HAP-1 (cell line): ENCODE measurements around the gene DNAJC8.

Experiments
- DNase-seq, 2 experiments: peaks; one replicate each; pipeline ENCODE4 v3.0.0-alpha.2; 2016 to 2020; ENCODE audit warnings: low spot score in 2 of 2
- H3K27me3 ChIP-seq: fragments of 250-450 bp; sonication (Bioruptor Pico); 2 replicates; pipeline ENCODE4 v1.5.1; 2020; ENCODE audit warnings: low read depth, mild to moderate bottlenecking, moderate library complexity
- H3K36me3 ChIP-seq: fragments of 250-450 bp; sonication (Bioruptor Pico); replicated peaks from 2 replicates; pipeline ENCODE4 v1.5.1; 2020; ENCODE audit warnings: mild to moderate bottlenecking
- H3K4me1 ChIP-seq: fragments of 250-450 bp; sonication (Bioruptor Pico); 2 replicates; pipeline ENCODE4 v1.5.1; 2020; ENCODE audit warnings: mild to moderate bottlenecking
- H3K4me3 ChIP-seq: fragments of 250-450 bp; sonication (Bioruptor Pico); 2 replicates; pipeline ENCODE4 v1.5.1; 2020; ENCODE audit warnings: mild to moderate bottlenecking, moderate library complexity
- H3K9me3 ChIP-seq: fragments of 250-450 bp; sonication (Bioruptor Pico); 2 replicates; pipeline ENCODE4 v1.5.1; 2020; ENCODE audit warnings: mild to moderate bottlenecking, moderate library complexity
- in situ Hi-C: fragments of 300-500 bp; cut with MboI; formaldehyde crosslinking; loops from 3 replicates; pipeline ENCODE4 v1.14.3; 2020; ENCODE audit warnings: low sequenced_read_pairs, inconsistent platforms, mixed read lengths

Gene DNAJC8

DNA sequence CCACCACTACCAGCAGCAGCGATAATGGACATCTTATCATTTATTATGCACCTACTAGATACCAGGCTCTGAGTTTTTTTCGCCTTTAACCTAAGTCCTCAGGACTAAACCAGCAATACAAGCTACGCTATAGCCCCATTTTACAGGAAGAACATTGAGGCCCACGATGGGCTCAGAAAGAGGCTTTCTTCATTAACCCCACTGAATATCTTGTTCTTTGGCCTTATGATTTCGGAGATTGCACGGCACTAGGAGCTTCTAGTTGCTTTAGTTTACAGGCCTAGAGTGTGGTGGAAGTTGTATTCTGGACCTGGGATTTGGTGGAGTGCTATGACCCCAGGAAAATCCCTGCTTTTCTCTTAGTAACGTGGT lies 28.0 kb upstream of the DNAJC8 start:
- no peaks in the 10 kb centered on the region for H3K9me3 ChIP-seq
- peaks cover 14% of the 10 kb centered on the region for H3K4me1 ChIP-seq
- DNase-seq: no peak
- peak overlapping the region; percentile 100 for H3K4me3 ChIP-seq
- H3K36me3 ChIP-seq: peaks cover 5% of the 10 kb centered on the region
- H3K27me3 ChIP-seq: no peaks in the 10 kb centered on the region
- in situ Hi-C loops: no loop called here

DNA sequence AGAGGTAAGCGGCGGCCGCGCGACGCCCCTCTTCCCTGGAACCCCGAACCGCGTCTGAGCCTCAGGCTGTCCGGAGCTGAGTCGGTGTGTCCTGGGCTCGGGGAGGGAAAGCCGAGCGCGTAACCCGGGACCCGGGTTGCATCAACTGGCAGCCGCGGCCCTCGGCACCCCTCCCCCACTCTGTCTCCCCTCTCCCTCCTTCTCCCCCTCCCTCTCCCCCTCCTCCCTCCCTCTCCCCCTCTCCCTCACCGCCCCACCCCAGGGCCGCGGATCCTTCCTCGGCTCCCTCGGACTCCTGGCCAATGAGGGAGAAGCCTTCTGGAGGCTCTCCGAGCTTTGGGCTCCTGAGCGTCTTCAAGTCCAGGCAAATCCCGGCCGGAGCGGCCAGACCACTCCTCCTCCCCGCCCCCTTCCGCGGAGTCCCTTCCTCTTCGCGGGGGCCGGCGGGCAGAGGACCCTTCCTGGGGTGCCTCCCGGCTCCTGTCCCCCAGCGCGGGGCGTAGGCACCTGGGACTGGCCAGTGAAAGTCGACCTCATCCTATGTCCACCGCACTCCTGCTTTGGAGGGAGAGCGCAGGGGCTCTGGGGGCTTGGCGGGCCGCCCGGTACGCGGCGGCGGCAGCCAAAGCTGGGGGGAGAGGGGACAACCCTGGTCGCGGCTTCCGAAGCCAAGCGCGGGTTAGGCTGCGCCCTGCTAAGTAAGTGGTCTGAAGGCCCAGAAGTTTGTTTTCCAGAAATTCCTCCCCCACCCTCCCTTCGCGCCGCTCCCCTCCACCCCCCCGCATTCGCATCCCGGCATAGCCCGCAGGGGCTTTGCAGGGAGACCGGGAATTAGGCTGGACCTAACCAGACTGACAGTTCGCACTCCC lies 27.3 kb upstream of the DNAJC8 start:
- DNase-seq: peak; percentile 84 to 92

GRCh38 chr1:28259252-28259933 lies 26.6 kb upstream of the DNAJC8 start, which contains the start of gene SESN2:
Gene SESN2 (plus strand): TSS chr1:28259518. CDS start chr1:28259848, 330 bp downstream.
- peak; percentile 94 to 99 for DNase-seq
- Histone ChIP-seq H3K27me3 (no peaks in the 10 kb centered on the region), H3K4me3 (peak within 1 kb of the TSS; percentile 100), H3K36me3 (peaks cover 5% of the 10 kb centered on the region), H3K9me3 (no peaks in the 10 kb centered on the region), H3K4me1 (peaks cover 12% of the 10 kb centered on the region)
- in situ Hi-C loops: loop anchor here (10.0 kb wide), 1 partner anchor 255 kb away; no protein-coding TSS in a partner anchor

More for the DNA sequence above, 27.3 kb upstream of the DNAJC8 start:
- Histone ChIP-seq H3K9me3 (no peaks in the 10 kb centered on the region), H3K36me3 (peaks cover 5% of the 10 kb centered on the region), H3K27me3 (no peaks in the 10 kb centered on the region), H3K4me3 (peak overlapping the region; percentile 100), H3K4me1 (peaks cover 12% of the 10 kb centered on the region)
- in situ Hi-C loops: loop anchor here (10.0 kb wide), 1 partner anchor 255 kb away; no protein-coding TSS in a partner anchor

DNA sequence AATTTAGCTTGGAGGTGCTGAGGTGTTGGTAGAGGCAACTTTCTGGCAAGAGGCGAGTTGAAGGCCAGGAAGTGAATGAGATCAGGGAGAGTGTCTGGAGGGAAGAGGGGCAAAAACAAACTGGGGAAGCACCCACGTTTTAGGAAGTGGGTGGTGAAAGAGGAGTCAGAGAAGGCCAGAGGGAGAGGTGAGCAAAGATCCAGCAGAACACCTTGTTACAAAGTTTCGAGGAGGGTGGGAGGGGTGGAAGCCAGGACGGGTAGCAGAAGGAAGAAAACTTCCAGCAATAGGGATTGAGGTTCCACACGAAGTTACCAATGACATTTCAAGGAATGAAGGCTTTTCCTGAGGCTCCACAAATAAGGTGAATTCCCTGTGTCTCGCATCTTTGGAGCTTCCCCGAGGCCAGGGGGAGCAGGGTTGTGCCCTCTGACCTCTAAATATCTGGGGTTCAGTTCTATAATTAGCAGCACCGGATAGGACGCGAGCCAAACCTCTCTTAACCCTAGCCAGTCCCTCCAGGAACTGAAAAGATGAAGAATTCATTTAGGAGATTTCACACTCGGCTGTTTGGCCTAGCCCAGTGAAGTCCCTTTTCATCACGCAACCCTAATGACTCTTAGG lies 25.9 kb upstream of the DNAJC8 start:
- Histone ChIP-seq H3K27me3 (no peaks in the 10 kb centered on the region), H3K4me1 (peaks cover 12% of the 10 kb centered on the region), H3K36me3 (peaks cover 5% of the 10 kb centered on the region), H3K9me3 (no peaks in the 10 kb centered on the region), H3K4me3 (peak overlapping the region; percentile 100)
- in situ Hi-C loops: loop anchor here (10.0 kb wide), 1 partner anchor 256 kb away; no protein-coding TSS in a partner anchor
- no peak for DNase-seq

DNA sequence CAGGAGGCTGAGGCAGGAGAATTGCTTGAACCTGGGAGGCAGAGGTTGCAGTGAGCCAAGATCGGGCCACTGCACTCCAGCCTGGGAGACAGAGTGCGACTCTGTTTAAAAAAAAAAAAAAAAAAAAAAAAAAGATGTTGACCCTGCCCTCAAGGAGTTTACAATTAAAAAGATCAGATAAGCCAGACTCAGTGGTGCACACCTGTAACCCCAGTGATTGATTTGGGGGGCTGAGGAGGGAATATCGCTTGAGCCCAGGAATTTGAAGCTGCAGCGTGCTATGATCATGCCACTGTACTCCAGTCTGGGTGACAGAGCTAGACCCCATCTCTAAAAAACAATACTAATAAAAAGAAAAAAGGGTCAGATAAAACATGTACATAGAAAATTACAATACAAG lies 24.9 kb upstream of the DNAJC8 start:
- Histone ChIP-seq H3K27me3 (no peaks in the 10 kb centered on the region), H3K36me3 (peaks cover 5% of the 10 kb centered on the region), H3K4me1 (peaks cover 12% of the 10 kb centered on the region), H3K4me3 (no peak overlapping the region), H3K9me3 (no peaks in the 10 kb centered on the region)
- in situ Hi-C loops: loop anchor here (10.0 kb wide), 1 partner anchor 257 kb away; no protein-coding TSS in a partner anchor
- DNase-seq: no peak

DNA sequence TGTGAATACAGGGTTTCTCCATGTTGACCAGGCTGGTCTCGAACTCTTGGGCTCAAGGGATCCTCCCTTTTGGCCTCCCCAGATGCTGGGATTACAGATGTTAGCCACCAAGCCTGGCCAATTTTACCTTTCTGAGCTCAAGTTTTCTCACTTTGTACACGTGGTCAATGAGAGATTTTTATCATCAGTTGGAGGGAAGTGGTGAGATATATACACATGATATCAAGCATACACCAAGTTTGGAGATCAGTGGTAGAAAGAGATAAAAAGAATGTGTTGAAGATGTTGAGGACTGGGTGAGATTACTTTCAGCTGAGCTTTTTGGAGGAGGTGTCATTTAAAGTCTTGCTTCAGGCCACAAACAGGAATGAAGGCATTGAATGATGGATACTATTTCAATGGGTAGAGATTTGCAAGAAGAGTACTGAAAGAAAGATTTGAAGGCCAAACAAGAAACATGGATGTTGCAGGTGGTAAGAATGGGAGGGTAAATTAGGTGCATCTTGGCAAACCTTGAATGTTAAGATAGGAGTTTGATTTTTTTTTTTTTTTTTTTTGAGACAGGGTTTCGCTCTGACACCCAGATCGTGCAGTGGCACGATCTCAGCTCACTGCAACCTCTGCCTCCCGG lies 23.5 kb upstream of the DNAJC8 start:
- Histone ChIP-seq H3K27me3 (no peaks in the 10 kb centered on the region), H3K9me3 (no peaks in the 10 kb centered on the region), H3K36me3 (peaks cover 5% of the 10 kb centered on the region), H3K4me1 (peaks cover 11% of the 10 kb centered on the region), H3K4me3 (no peak overlapping the region)
- in situ Hi-C loops: loop anchor here (10.0 kb wide), 1 partner anchor 258 kb away; no protein-coding TSS in a partner anchor
- no peak for DNase-seq

GRCh38 chr1:28249866-28250295 lies 17.1 kb upstream of the DNAJC8 start:
- no peaks in the 10 kb centered on the region for H3K27me3 ChIP-seq
- no peak overlapping the region for H3K4me3 ChIP-seq
- no peaks in the 10 kb centered on the region for H3K9me3 ChIP-seq
- DNase-seq: no peak
- peaks cover 29% of the 10 kb centered on the region for H3K4me1 ChIP-seq
- H3K36me3 ChIP-seq: no peaks in the 10 kb centered on the region
- in situ Hi-C loops: loop anchor here (10.0 kb wide), 1 partner anchor 265 kb away; no protein-coding TSS in a partner anchor

- Histone ChIP-seq H3K9me3 (no peaks in the 10 kb centered on the region), H3K36me3 (no peaks in the 10 kb centered on the region), H3K27me3 (no peaks in the 10 kb centered on the region), H3K4me1 (peaks cover 29% of the 10 kb centered on the region), H3K4me3 (peak overlapping the region; percentile 7; the same call in 1 of the 2 replicates)
- in situ Hi-C loops: no loop called here
- DNase-seq: peak; percentile 28 to 47
Measured at GRCh38 chr1:28249013-28249865, 16.4 kb upstream of the DNAJC8 start.

- in situ Hi-C loops: no loop called here
- Histone ChIP-seq H3K4me3 (peak overlapping the region; percentile 7; the same call in 1 of the 2 replicates), H3K9me3 (no peaks in the 10 kb centered on the region), H3K27me3 (no peaks in the 10 kb centered on the region), H3K36me3 (no peaks in the 10 kb centered on the region), H3K4me1 (peaks cover 29% of the 10 kb centered on the region)
- peak; percentile 70 to 87 for DNase-seq
Measured at GRCh38 chr1:28248273-28249012, 15.6 kb upstream of the DNAJC8 start.

- H3K9me3 ChIP-seq: no peaks in the 10 kb centered on the region
- no peak for DNase-seq
- in situ Hi-C loops: no loop called here
- H3K27me3 ChIP-seq: no peaks in the 10 kb centered on the region
- H3K4me3 ChIP-seq: peak overlapping the region; percentile 11; the same call in 1 of the 2 replicates
- H3K36me3 ChIP-seq: no peaks in the 10 kb centered on the region
- H3K4me1 ChIP-seq: peaks cover 29% of the 10 kb centered on the region
Measured at GRCh38 chr1:28247612-28248272, 14.9 kb upstream of the DNAJC8 start.

GRCh38 chr1:28246427-28246832 lies 13.6 kb upstream of the DNAJC8 start:
- in situ Hi-C loops: no loop called here
- DNase-seq: no peak
- no peaks in the 10 kb centered on the region for H3K36me3 ChIP-seq
- peak overlapping the region; percentile 27 for H3K4me3 ChIP-seq
- no peaks in the 10 kb centered on the region for H3K27me3 ChIP-seq
- peaks cover 29% of the 10 kb centered on the region for H3K4me1 ChIP-seq
- no peaks in the 10 kb centered on the region for H3K9me3 ChIP-seq
